DOHH2 (cell line): ENCODE data around the gene SERHL2.

ENCODE experiments used
- EZH2phosphoT487 ChIP-seq: fragments of 200-600 bp; sonication (generic); IDR thresholded peaks from 2 replicates; pipeline ENCODE4 v1.6.1; 2017; ENCODE audit warnings: borderline replicate concordance, mild to moderate bottlenecking, antibody characterized with exemption, low read length, moderate library complexity, mixed read lengths
- TF ChIP-seq, protein P1 (sequence below): fragments of 200-600 bp; sonication (generic); IDR thresholded peaks from one replicate; pipeline ENCODE4 v1.5.1; 2014; ENCODE audit warnings: antibody characterized with exemption, mild to moderate bottlenecking, low read depth, low read length; ENCODE audit not compliant: poor library complexity, severe bottlenecking

DNA sequence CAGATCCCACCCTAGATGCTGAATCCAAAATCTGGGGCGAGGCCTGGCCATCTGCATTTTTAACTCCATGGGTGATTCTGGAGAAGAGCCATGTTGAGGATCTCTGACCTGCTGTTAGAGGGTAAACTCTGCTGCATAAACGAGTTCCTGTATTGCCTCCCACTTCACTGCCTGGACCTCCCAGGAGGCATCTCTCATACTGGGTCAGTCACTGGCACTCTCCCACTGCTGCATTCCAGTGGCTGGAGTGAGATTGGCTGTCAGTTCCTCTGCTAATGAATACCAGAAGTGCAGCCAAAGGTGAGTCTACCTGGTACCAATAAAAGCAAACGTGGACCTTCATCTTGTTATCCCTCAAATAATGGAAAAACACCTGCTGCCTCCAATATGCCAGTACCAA is 50.6 kb downstream of the SERHL2 start:
- TF ChIP-seq EZH2phosphoT487 = no peak
- TF ChIP-seq, protein P1, sequence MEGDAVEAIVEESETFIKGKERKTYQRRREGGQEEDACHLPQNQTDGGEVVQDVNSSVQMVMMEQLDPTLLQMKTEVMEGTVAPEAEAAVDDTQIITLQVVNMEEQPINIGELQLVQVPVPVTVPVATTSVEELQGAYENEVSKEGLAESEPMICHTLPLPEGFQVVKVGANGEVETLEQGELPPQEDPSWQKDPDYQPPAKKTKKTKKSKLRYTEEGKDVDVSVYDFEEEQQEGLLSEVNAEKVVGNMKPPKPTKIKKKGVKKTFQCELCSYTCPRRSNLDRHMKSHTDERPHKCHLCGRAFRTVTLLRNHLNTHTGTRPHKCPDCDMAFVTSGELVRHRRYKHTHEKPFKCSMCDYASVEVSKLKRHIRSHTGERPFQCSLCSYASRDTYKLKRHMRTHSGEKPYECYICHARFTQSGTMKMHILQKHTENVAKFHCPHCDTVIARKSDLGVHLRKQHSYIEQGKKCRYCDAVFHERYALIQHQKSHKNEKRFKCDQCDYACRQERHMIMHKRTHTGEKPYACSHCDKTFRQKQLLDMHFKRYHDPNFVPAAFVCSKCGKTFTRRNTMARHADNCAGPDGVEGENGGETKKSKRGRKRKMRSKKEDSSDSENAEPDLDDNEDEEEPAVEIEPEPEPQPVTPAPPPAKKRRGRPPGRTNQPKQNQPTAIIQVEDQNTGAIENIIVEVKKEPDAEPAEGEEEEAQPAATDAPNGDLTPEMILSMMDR = no peak
